Endothelial cell of umbilical vein (primary cell): Measurements from ENCODE around the gene MRPL24. TPM values are rescaled to one million over a fixed set of nuclear protein-coding genes. Genes with fewer than 3 reads are reported as not detected.

Experiments used
- BruUV-seq: library from RNA; stranded (reverse); fragments of 400-500 nt; replicated peaks from 2 replicates; lab custom pipeline; 2021; lab: Mats Ljungman, UMichigan
- CTCF ChIA-PET: fragments of 300-600, 350-600 bp; sonication (Branson Sonifier 250); formaldehyde crosslinking; loops from one replicate; lab custom pipeline; 2021; ENCODE audit warnings: antibody characterized with exemption, inconsistent platforms; lab: Charles Lee
- POLR2A ChIA-PET: fragments of 300-600, 350-600 bp; sonication (Branson Sonifier 250); formaldehyde crosslinking; loops from one replicate; lab custom pipeline; 2021; ENCODE audit warnings: antibody characterized with exemption, inconsistent platforms; lab: Charles Lee
- DNase-seq: peaks from one replicate; pipeline ENCODE4 v3.0.0-alpha.2; 2011; ENCODE audit warnings: low read depth, low spot score
- FAIRE-seq: peaks from 2 replicates; lab custom pipeline; 2011; peaks lifted over from hg19 to GRCh38; lab: Jason Lieb, UNC
- H2AFZ ChIP-seq: 2 replicates; pipeline ENCODE4 v1.6.0; 2012; ENCODE audit warnings: low read depth, low read length, control low read depth, inconsistent platforms
- H3K27ac ChIP-seq: 2 replicates; pipeline ENCODE4 v1.5.1; 2011; ENCODE audit warnings: low read depth, mild to moderate bottlenecking, control low read depth, low read length, moderate library complexity; ENCODE audit not compliant: insufficient read depth
- H3K27me3 ChIP-seq, 2 experiments: 2 replicates each; pipeline versions ENCODE4 v1.6.0 to v1.6.1; 2011; ENCODE audit warnings: low read length in 2 of 2, mixed read lengths in 1 of 2; ENCODE audit not compliant: control insufficient read depth in 2 of 2, insufficient read depth in 2 of 2
- H3K36me3 ChIP-seq, 2 experiments: 2 replicates in 1 of 2; 3 replicates in 1 of 2; pipeline ENCODE4 v1.5.1; 2011; ENCODE audit warnings: low read length in 2 of 2, mild to moderate bottlenecking in 1 of 2, moderate library complexity in 1 of 2; ENCODE audit not compliant: control insufficient read depth in 2 of 2, insufficient read depth in 2 of 2; ENCODE audit errors: extremely low read depth in 1 of 2
- H3K4me1 ChIP-seq: 3 replicates; pipeline ENCODE4 v1.5.1; 2011; ENCODE audit warnings: mild to moderate bottlenecking, low read length; ENCODE audit not compliant: control insufficient read depth, insufficient read depth; ENCODE audit errors: extremely low read depth
- H3K4me2 ChIP-seq: 2 replicates; pipeline ENCODE4 v1.6.1; 2011; ENCODE audit warnings: low read length, control low read depth, mixed read lengths; ENCODE audit not compliant: insufficient read depth
- H3K4me3 ChIP-seq, 3 experiments: fragments of 200-600 bp in 1 of 3; sonication (generic), shearing (Covaris generic) in 1 of 3; replicated peaks in 1 of 3; 2 replicates each; pipeline ENCODE4 v1.5.1; 2011 to 2016; ENCODE audit warnings: control low read depth in 3 of 3, low read length in 3 of 3, mild to moderate bottlenecking in 2 of 3, inconsistent platforms in 1 of 3, low read depth in 1 of 3, moderate library complexity in 1 of 3; ENCODE audit not compliant: insufficient read depth in 1 of 3
- H3K79me2 ChIP-seq: 2 replicates; pipeline ENCODE4 v1.6.0; 2012; ENCODE audit warnings: low read length, inconsistent platforms; ENCODE audit not compliant: control insufficient read depth, insufficient read depth
- H3K9ac ChIP-seq: replicated peaks from 2 replicates; pipeline ENCODE3; 2011; ENCODE audit warnings: low read length, control low read depth; ENCODE audit not compliant: insufficient read depth; ENCODE audit errors: extremely low read depth
- H3K9me1 ChIP-seq: replicated peaks from 3 replicates; pipeline ENCODE4 v1.6.0; 2011; ENCODE audit warnings: mild to moderate bottlenecking, low read length; ENCODE audit not compliant: control insufficient read depth, insufficient read depth; ENCODE audit errors: extremely low read depth
- H3K9me3 ChIP-seq: replicated peaks from 2 replicates; pipeline ENCODE4 v1.5.1; 2012; ENCODE audit warnings: low read length, inconsistent platforms; ENCODE audit not compliant: control insufficient read depth, insufficient read depth
- H4K20me1 ChIP-seq: replicated peaks from 2 replicates; pipeline ENCODE3; 2011; ENCODE audit warnings: mild to moderate bottlenecking, low read length; ENCODE audit not compliant: control insufficient read depth, insufficient read depth; ENCODE audit errors: extremely low read depth
- CTCF ChIP-seq, 2 donors: IDR thresholded peaks; 1 replicate in 1 of 2; 2 replicates in 1 of 2; pipeline ENCODE4 v1.5.1; 2011; ENCODE audit warnings: low read length in 2 of 2, mild to moderate bottlenecking in 2 of 2, moderate library complexity in 2 of 2, control low read depth in 1 of 2, inconsistent platforms in 1 of 2, low read depth in 1 of 2; ENCODE audit not compliant: insufficient read depth in 1 of 2; ENCODE audit errors: extremely low read depth in 1 of 2
- EZH2 ChIP-seq: IDR thresholded peaks from 2 replicates; pipeline ENCODE4 v1.6.1; 2012; ENCODE audit warnings: borderline replicate concordance, low read depth, mild to moderate bottlenecking, moderate library complexity, low read length, inconsistent platforms; ENCODE audit not compliant: severe bottlenecking
- FOS ChIP-seq: IDR thresholded peaks from 2 replicates; pipeline ENCODE4 v1.6.1; 2011; ENCODE audit warnings: mild to moderate bottlenecking, low read length, moderate library complexity, borderline replicate concordance; ENCODE audit not compliant: insufficient read depth
- GATA2 ChIP-seq: IDR thresholded peaks from 2 replicates; pipeline ENCODE4 v1.7.0; 2011; ENCODE audit warnings: low read depth, mild to moderate bottlenecking, moderate library complexity, mixed read lengths, low read length; ENCODE audit not compliant: insufficient read length, insufficient read depth
- JUN ChIP-seq: IDR thresholded peaks from 2 replicates; pipeline ENCODE4 v1.6.1; 2011; ENCODE audit warnings: borderline replicate concordance, low read depth; ENCODE audit not compliant: insufficient read length, insufficient read depth
- MYC ChIP-seq: IDR thresholded peaks from one replicate; pipeline ENCODE4 v1.6.1; 2011; ENCODE audit warnings: mild to moderate bottlenecking, low read depth, low read length
- POLR2A ChIP-seq: IDR thresholded peaks from 2 replicates; pipeline ENCODE4 v1.6.1; 2012; ENCODE audit warnings: low read depth, mild to moderate bottlenecking, control low read depth, low read length
- dilution Hi-C: fragments of 300-500 bp; cut with MboI; formaldehyde crosslinking; loops from one replicate; pipeline ENCODE4 v1.15.0; 2019; ENCODE audit warnings: low sequenced_read_pairs; ENCODE audit not compliant: extremely low pct_ligation_motif_present
- intact Hi-C: fragments of 100-400 bp; cut with micrococcal nuclease; formaldehyde crosslinking; loops from one replicate; pipeline ENCODE4 v1.10.0; 2022
- polyA plus RNA-seq, 4 experiments: library from polyadenylated mRNA; depleted of rRNA in 3 of 4; stranded (reverse) in 3 of 4; unstranded in 1 of 4; fragments of >200 nt; gene quantifications; 2 replicates each; pipeline versions ENCODE4 v1.2.1 to v1.2.3, GENCODE V29; 2011 to 2012; ENCODE audit warnings: missing spikeins in 1 of 4
- total RNA-seq: library from RNA; stranded (reverse); gene quantifications from 2 replicates; pipeline ENCODE4 v1.2.3, GENCODE V29; 2021

Gene MRPL24
- total and polyA plus RNA-seq, 2 donors (not counting 3 experiments of a cell fraction or from before 2014, with no cell fraction given), result 47.9 to 77.7 TPM

GRCh38 chr1:156751451-156751756, 10.5 kb upstream of the MRPL24 start, which contains the start of gene HDGF:
TSS of gene HDGF (minus strand) at chr1:156751675. CDS start at chr1:156751429, 246 bp downstream.
- peak within 1 kb of the TSS; percentile 69 for H3K9ac ChIP-seq
- intact Hi-C loops, result loop anchor here (1.0 kb wide), 3 partner anchors 10 to 23 kb away; partner anchors contain the start of genes ISG20L2, METTL25B, MRPL24 and PRCC
- dilution Hi-C loops, result no loop called here

More at GRCh38 chr1:156751451-156751756, 10.5 kb upstream of the MRPL24 start, which contains the start of gene HDGF:
- POLR2A ChIA-PET, result interaction anchor here (0.7 to 2.3 kb wide), 3 partner anchors 10 to 23 kb away, joined by 3 to 27 read pairs (median 6); partner anchors contain the start of genes ISG20L2, METTL25B, MRPL24 and PRCC
- Histone ChIP-seq H3K4me3 (peak within 1 kb of the TSS; percentile 88 to 94 (median 92)), H3K27ac (peak within 1 kb of the TSS; percentile 85), H2AFZ (peak within 1 kb of the TSS; percentile 63), H3K36me3 (no peaks in the 10 kb centered on the region), H3K79me2 (peaks cover 57% of the 10 kb centered on the region), H3K4me2 (peak within 1 kb of the TSS; percentile 76), H3K9me1 (no peaks in the 10 kb centered on the region), H3K9me3 (no peaks in the 10 kb centered on the region), H3K4me1 (peaks cover 45% of the 10 kb centered on the region), H4K20me1 (no peaks in the 10 kb centered on the region), H3K27me3 (no peaks in the 10 kb centered on the region)
- CTCF ChIA-PET, result interaction anchor here (0.8 to 3.9 kb wide), 8 partner anchors 9 to 140 kb away, joined by 3 to 49 read pairs (median 14); partner anchors contain the start of genes INSRR, ISG20L2, METTL25B and MRPL24
- no peak for FAIRE-seq
- DNase-seq, result no peak
- TF ChIP-seq CTCF (IDR thresholded peaks at IDR 0.05; ENCODE audit: extremely low read depth in 1 of 2, insufficient read depth in 1 of 2, low read depth in 1 of 2, low read length in 2 of 2), result no peak
- TF ChIP-seq EZH2, result no peak
- TF ChIP-seq MYC, result peak; percentile 1
- no peak for TF ChIP-seq FOS
- no peak for TF ChIP-seq GATA2
- no peak for TF ChIP-seq POLR2A
- TF ChIP-seq JUN, result no peak
- no TSS peak for BruUV-seq
